Measurements from ENCODE around the gene TTC39A.

DNA sequence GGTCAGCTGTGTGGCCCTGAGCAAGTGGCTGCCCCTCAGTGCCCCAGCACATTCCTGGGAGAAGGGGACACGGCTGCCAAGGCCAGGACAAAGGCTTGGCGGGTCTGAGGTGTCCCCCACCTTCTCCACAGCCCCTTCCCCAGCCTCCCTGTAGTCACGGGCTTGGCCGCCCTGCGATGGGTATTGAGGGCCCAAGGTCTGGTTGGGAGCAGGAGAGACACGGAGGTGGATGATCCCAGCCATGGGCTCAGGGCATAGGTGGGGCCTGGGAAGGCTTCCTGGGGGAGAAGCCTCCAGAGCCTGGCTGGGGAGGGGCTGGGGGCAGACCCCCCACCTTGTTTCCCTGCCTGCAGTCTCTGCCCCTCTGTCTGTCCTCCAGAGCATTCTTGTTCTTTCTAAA, 27.0 kb downstream of the TTC39A start:
- TF ChIP-seq, protein P1, sequence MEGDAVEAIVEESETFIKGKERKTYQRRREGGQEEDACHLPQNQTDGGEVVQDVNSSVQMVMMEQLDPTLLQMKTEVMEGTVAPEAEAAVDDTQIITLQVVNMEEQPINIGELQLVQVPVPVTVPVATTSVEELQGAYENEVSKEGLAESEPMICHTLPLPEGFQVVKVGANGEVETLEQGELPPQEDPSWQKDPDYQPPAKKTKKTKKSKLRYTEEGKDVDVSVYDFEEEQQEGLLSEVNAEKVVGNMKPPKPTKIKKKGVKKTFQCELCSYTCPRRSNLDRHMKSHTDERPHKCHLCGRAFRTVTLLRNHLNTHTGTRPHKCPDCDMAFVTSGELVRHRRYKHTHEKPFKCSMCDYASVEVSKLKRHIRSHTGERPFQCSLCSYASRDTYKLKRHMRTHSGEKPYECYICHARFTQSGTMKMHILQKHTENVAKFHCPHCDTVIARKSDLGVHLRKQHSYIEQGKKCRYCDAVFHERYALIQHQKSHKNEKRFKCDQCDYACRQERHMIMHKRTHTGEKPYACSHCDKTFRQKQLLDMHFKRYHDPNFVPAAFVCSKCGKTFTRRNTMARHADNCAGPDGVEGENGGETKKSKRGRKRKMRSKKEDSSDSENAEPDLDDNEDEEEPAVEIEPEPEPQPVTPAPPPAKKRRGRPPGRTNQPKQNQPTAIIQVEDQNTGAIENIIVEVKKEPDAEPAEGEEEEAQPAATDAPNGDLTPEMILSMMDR (conservative IDR thresholded peaks at IDR 0.05 in 1 of 2, IDR thresholded peaks at IDR 0.05 in 1 of 2; ENCODE audit: low read depth in 1 of 2, low read length in 2 of 2) = no peak
- TF ChIP-seq EZH2 (IDR thresholded peaks at IDR 0.05; ENCODE audit: low read length, missing control alignments) = no peak
